Vagina (tissue), 2 donors: ENCODE results near the gene CMSS1.

Experiments used
- POLR2A ChIP-seq, 2 donors: fragments of 450-650 bp; IDR thresholded peaks; one replicate each; pipeline ENCODE4 v1.6.1; 2017; ENCODE audit warnings: antibody characterized with exemption in 2 of 2, mild to moderate bottlenecking in 2 of 2, moderate library complexity in 2 of 2
- POLR2AphosphoS5 ChIP-seq, 2 donors: sonication (generic); formaldehyde crosslinking; IDR thresholded peaks; one replicate each; pipeline ENCODE4 v1.9.0; 2017; ENCODE audit warnings: antibody characterized with exemption in 2 of 2, mild to moderate bottlenecking in 2 of 2, low read depth in 1 of 2; ENCODE audit not compliant: insufficient read depth in 1 of 2
- TF ChIP-seq, protein P1 (sequence below), 3 experiments: fragments of 450-650 bp in 2 of 3; fragments of 200-600 bp in 1 of 3; sonication (generic) in 1 of 3; IDR thresholded peaks; one replicate each; pipeline ENCODE4 v1.5.1; 2017 to 2019; ENCODE audit warnings: antibody characterized with exemption in 3 of 3, mild to moderate bottlenecking in 2 of 3, moderate library complexity in 2 of 3

GRCh38 chr3:100079328-100079727 lies 261.7 kb downstream of the CMSS1 start:
- no peak for TF ChIP-seq POLR2A (IDR thresholded peaks at IDR 0.05)
- no peak for TF ChIP-seq POLR2AphosphoS5 (IDR thresholded peaks at IDR 0.05; ENCODE audit: insufficient read depth in 1 of 2, low read depth in 1 of 2)
- TF ChIP-seq, protein P1, sequence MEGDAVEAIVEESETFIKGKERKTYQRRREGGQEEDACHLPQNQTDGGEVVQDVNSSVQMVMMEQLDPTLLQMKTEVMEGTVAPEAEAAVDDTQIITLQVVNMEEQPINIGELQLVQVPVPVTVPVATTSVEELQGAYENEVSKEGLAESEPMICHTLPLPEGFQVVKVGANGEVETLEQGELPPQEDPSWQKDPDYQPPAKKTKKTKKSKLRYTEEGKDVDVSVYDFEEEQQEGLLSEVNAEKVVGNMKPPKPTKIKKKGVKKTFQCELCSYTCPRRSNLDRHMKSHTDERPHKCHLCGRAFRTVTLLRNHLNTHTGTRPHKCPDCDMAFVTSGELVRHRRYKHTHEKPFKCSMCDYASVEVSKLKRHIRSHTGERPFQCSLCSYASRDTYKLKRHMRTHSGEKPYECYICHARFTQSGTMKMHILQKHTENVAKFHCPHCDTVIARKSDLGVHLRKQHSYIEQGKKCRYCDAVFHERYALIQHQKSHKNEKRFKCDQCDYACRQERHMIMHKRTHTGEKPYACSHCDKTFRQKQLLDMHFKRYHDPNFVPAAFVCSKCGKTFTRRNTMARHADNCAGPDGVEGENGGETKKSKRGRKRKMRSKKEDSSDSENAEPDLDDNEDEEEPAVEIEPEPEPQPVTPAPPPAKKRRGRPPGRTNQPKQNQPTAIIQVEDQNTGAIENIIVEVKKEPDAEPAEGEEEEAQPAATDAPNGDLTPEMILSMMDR (IDR thresholded peaks at IDR 0.05) = no peak
